Stimulated activated CD4-positive, alpha-beta T cell treated with anti-CD3 and anti-CD28 coated beads, Interleukin-1b, Interleukin-23, amount 100 ng/mL, for 24 hours (primary cell): ENCODE measurements around the gene TTC28.

Experiments
- DNase-seq, 4 experiments: peaks; one replicate each; pipeline ENCODE4 v3.0.0-alpha.2; 2020; ENCODE audit warnings: low read depth in 4 of 4, low spot score in 1 of 4

The TTC28 gene

GRCh38 chr22:28411125-28411524 lies 268.5 kb downstream of the TTC28 start:
- DNase-seq = no peak

GRCh38 chr22:28410050-28410816 lies 269.4 kb downstream of the TTC28 start:
- no peak for DNase-seq

GRCh38 chr22:28408709-28409108 lies 270.9 kb downstream of the TTC28 start:
- no peak for DNase-seq

GRCh38 chr22:28407645-28408044 lies 272.0 kb downstream of the TTC28 start:
- no peak for DNase-seq

- no peak for DNase-seq
These were observed 273.4 kb downstream of the TTC28 start for GRCh38 chr22:28406246-28406645.

GRCh38 chr22:28405588-28405987 lies 274.1 kb downstream of the TTC28 start:
- DNase-seq = no peak

- no peak for DNase-seq
These were observed 277.1 kb downstream of the TTC28 start for GRCh38 chr22:28402539-28402938.

GRCh38 chr22:28402060-28402459 lies 277.6 kb downstream of the TTC28 start:
- no peak for DNase-seq

- no peak for DNase-seq
These were observed 280.7 kb downstream of the TTC28 start for GRCh38 chr22:28398981-28399380.

- no peak for DNase-seq
These were observed 281.3 kb downstream of the TTC28 start for GRCh38 chr22:28398355-28398754.

- DNase-seq = no peak
These were observed 282.3 kb downstream of the TTC28 start for GRCh38 chr22:28397306-28397705.

GRCh38 chr22:28395920-28396753 lies 283.5 kb downstream of the TTC28 start:
- DNase-seq = no peak

GRCh38 chr22:28395520-28395919 lies 284.1 kb downstream of the TTC28 start:
- DNase-seq = no peak

GRCh38 chr22:28394513-28395110 lies 285.0 kb downstream of the TTC28 start:
- no peak for DNase-seq

- no peak for DNase-seq
These were observed 298.0 kb downstream of the TTC28 start for GRCh38 chr22:28381429-28382167.

GRCh38 chr22:28379951-28380350 lies 299.7 kb downstream of the TTC28 start:
- no peak for DNase-seq

GRCh38 chr22:28379075-28379779 lies 300.4 kb downstream of the TTC28 start:
- DNase-seq = no peak

- DNase-seq = no peak
These were observed 303.7 kb downstream of the TTC28 start for GRCh38 chr22:28375761-28376534.

GRCh38 chr22:28373831-28374230 lies 305.8 kb downstream of the TTC28 start:
- DNase-seq = no peak

GRCh38 chr22:28369854-28370253 lies 309.8 kb downstream of the TTC28 start:
- no peak for DNase-seq
